ENCODE measurements around the gene CLTC. TPM values are rescaled to one million over a fixed set of nuclear protein-coding genes. Genes with fewer than 3 reads are reported as not detected.

CLTC gene
- total and polyA plus RNA-seq, 10 of the 15 experiments (the other 5 are each of a cell fraction or from before 2014, with no cell fraction given): 77.5 to 188 (median 129) TPM

DNA sequence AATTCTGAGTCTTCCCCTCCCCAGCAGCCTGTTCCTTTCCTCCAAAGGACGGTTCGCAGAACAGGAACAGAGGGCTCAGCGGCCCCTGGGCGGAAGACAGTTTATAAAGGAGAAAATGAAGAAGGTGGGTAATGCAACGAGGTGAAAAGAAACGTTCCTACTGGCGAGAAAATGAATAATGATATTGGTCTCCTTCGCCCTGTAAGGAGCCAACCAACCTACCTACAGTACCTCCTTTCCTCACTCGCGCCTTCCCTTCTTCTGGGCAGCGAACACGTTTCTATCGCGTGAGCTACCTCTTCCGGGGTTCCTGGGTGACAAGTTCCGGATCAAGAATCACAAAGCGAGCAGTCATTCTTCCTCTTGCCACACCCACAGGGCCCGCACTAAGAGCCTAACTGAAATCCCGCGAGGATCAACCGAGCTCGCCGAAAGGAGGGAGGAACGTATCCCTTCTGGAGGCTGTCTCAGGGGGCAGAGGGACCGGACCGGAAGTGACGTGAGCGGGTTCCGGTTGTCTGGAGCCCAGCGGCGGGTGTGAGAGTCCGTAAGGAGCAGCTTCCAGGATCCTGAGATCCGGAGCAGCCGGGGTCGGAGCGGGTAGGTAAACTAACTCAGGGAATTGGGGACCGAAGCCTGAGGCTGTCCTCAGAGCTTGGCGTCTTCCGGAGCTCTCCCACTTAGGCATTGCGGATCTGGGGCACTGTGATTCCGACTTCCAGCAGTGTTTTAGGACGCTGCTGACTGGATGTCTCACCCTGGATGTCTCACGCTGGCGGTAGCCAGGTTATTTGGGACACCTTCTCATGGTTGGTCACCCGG lies 87.7 kb downstream of the CLTC start, which contains the start of the genes PTRH2 and VMP1 (continued):
- TF ChIP-seq, protein P1, sequence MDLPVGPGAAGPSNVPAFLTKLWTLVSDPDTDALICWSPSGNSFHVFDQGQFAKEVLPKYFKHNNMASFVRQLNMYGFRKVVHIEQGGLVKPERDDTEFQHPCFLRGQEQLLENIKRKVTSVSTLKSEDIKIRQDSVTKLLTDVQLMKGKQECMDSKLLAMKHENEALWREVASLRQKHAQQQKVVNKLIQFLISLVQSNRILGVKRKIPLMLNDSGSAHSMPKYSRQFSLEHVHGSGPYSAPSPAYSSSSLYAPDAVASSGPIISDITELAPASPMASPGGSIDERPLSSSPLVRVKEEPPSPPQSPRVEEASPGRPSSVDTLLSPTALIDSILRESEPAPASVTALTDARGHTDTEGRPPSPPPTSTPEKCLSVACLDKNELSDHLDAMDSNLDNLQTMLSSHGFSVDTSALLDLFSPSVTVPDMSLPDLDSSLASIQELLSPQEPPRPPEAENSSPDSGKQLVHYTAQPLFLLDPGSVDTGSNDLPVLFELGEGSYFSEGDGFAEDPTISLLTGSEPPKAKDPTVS (IDR thresholded peaks at IDR 0.05; ENCODE audit: low read depth, low read length): no peak
- TF ChIP-seq, protein P2, sequence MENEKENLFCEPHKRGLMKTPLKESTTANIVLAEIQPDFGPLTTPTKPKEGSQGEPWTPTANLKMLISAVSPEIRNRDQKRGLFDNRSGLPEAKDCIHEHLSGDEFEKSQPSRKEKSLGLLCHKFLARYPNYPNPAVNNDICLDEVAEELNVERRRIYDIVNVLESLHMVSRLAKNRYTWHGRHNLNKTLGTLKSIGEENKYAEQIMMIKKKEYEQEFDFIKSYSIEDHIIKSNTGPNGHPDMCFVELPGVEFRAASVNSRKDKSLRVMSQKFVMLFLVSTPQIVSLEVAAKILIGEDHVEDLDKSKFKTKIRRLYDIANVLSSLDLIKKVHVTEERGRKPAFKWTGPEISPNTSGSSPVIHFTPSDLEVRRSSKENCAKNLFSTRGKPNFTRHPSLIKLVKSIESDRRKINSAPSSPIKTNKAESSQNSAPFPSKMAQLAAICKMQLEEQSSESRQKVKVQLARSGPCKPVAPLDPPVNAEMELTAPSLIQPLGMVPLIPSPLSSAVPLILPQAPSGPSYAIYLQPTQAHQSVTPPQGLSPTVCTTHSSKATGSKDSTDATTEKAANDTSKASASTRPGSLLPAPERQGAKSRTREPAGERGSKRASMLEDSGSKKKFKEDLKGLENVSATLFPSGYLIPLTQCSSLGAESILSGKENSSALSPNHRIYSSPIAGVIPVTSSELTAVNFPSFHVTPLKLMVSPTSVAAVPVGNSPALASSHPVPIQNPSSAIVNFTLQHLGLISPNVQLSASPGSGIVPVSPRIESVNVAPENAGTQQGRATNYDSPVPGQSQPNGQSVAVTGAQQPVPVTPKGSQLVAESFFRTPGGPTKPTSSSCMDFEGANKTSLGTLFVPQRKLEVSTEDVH (IDR thresholded peaks at IDR 0.05; ENCODE audit: low read depth, partially characterized antibody): peak; percentile 89
- TF ChIP-seq, protein P3, sequence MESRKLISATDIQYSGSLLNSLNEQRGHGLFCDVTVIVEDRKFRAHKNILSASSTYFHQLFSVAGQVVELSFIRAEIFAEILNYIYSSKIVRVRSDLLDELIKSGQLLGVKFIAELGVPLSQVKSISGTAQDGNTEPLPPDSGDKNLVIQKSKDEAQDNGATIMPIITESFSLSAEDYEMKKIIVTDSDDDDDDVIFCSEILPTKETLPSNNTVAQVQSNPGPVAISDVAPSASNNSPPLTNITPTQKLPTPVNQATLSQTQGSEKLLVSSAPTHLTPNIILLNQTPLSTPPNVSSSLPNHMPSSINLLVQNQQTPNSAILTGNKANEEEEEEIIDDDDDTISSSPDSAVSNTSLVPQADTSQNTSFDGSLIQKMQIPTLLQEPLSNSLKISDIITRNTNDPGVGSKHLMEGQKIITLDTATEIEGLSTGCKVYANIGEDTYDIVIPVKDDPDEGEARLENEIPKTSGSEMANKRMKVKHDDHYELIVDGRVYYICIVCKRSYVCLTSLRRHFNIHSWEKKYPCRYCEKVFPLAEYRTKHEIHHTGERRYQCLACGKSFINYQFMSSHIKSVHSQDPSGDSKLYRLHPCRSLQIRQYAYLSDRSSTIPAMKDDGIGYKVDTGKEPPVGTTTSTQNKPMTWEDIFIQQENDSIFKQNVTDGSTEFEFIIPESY (IDR thresholded peaks at IDR 0.05): no peak
- TF ChIP-seq SUZ12 (IDR thresholded peaks at IDR 0.05; ENCODE audit: unreplicated experiment) (no peak), JUND (IDR thresholded peaks at IDR 0.05; ENCODE audit: low read depth, low read length) (no peak), CHD1 (IDR thresholded peaks at IDR 0.05; ENCODE audit: low read depth, low read length) (no peak), JUNB (IDR thresholded peaks at IDR 0.05) (no peak), WRNIP1 (IDR thresholded peaks at IDR 0.05; ENCODE audit: borderline replicate concordance, low read depth, low read length) (no peak; the same call in 1 of the 2 replicates), PML (IDR thresholded peaks at IDR 0.05; ENCODE audit: low read length) (peak; percentile 94), RAD51 (IDR thresholded peaks at IDR 0.05) (no peak), RCOR1 (conservative IDR thresholded peaks at IDR 0.05; ENCODE audit: low read depth, low read length) (0 out of 2 replicates have a peak, but pooled peaks have one; percentile 83), ZNF622 (IDR thresholded peaks at IDR 0.05) (no peak), ESRRA (IDR thresholded peaks at IDR 0.05; ENCODE audit: low read length) (no peak)
- TF ChIP-seq, protein P4, sequence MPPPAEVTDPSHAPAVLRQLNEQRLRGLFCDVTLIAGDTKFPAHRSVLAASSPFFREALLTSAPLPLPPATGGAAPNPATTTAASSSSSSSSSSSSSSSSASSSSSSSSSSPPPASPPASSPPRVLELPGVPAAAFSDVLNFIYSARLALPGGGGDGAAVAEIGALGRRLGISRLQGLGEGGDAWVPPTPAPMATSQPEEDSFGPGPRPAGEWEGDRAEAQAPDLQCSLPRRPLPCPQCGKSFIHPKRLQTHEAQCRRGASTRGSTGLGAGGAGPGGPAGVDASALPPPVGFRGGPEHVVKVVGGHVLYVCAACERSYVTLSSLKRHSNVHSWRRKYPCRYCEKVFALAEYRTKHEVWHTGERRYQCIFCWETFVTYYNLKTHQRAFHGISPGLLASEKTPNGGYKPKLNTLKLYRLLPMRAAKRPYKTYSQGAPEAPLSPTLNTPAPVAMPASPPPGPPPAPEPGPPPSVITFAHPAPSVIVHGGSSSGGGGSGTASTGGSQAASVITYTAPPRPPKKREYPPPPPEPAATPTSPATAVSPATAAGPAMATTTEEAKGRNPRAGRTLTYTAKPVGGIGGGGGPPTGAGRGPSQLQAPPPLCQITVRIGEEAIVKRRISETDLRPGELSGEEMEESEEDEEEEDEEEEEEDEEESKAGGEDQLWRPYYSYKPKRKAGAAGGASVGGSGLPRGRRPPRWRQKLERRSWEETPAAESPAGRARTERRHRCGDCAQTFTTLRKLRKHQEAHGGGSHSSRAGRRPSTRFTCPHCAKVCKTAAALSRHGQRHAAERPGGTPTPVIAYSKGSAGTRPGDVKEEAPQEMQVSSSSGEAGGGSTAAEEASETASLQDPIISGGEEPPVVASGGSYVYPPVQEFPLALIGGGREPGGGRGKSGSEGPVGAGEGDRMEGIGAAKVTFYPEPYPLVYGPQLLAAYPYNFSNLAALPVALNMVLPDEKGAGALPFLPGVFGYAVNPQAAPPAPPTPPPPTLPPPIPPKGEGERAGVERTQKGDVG (CRISPR knock-in tag; IDR thresholded peaks at IDR 0.05): no peak
- TF ChIP-seq, protein P5, sequence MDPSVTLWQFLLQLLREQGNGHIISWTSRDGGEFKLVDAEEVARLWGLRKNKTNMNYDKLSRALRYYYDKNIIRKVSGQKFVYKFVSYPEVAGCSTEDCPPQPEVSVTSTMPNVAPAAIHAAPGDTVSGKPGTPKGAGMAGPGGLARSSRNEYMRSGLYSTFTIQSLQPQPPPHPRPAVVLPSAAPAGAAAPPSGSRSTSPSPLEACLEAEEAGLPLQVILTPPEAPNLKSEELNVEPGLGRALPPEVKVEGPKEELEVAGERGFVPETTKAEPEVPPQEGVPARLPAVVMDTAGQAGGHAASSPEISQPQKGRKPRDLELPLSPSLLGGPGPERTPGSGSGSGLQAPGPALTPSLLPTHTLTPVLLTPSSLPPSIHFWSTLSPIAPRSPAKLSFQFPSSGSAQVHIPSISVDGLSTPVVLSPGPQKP (IDR thresholded peaks at IDR 0.05; ENCODE audit: low read depth, low read length): peak; percentile 98
- TF ChIP-seq, protein P6, sequence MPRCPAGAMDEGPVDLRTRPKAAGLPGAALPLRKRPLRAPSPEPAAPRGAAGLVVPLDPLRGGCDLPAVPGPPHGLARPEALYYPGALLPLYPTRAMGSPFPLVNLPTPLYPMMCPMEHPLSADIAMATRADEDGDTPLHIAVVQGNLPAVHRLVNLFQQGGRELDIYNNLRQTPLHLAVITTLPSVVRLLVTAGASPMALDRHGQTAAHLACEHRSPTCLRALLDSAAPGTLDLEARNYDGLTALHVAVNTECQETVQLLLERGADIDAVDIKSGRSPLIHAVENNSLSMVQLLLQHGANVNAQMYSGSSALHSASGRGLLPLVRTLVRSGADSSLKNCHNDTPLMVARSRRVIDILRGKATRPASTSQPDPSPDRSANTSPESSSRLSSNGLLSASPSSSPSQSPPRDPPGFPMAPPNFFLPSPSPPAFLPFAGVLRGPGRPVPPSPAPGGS (IDR thresholded peaks at IDR 0.05; ENCODE audit: borderline replicate concordance, insufficient read depth, low read depth, low read length, poor library complexity, severe bottlenecking): peak; percentile 47
